GM19023 (cell line): ENCODE measurements around the gene CPT1A.

ENCODE experiments used
- ATAC-seq: cut with Tn5 transposase; IDR thresholded peaks from one replicate; pipeline ENCODE4 v1.9.1; 2021; ENCODE audit warnings: mild to moderate bottlenecking, moderate library complexity; ENCODE audit not compliant: unreplicated experiment

CPT1A gene

GRCh38 chr11:68804786-68805185 lies 36.9 kb downstream of the CPT1A start:
- no peak for ATAC-seq

GRCh38 chr11:68803766-68804165 lies 38.0 kb downstream of the CPT1A start:
- no peak for ATAC-seq

GRCh38 chr11:68798221-68798813 lies 43.4 kb downstream of the CPT1A start:
- no peak for ATAC-seq

GRCh38 chr11:68796801-68797200 lies 44.9 kb downstream of the CPT1A start:
- ATAC-seq: no peak

- no peak for ATAC-seq
Observed at GRCh38 chr11:68792400-68792966, 49.2 kb downstream of the CPT1A start.

- ATAC-seq: no peak
Observed at GRCh38 chr11:68784653-68785052, 57.1 kb downstream of the CPT1A start.

- ATAC-seq: no peak
Observed at GRCh38 chr11:68783216-68783821, 58.4 kb downstream of the CPT1A start.

- no peak for ATAC-seq
Observed at GRCh38 chr11:68782711-68783110, 59.0 kb downstream of the CPT1A start.

GRCh38 chr11:68780829-68781228 lies 60.9 kb downstream of the CPT1A start:
- no peak for ATAC-seq

GRCh38 chr11:68778205-68778604 lies 63.5 kb downstream of the CPT1A start:
- ATAC-seq: no peak

GRCh38 chr11:68776442-68777235 lies 65.1 kb downstream of the CPT1A start:
- no peak for ATAC-seq

GRCh38 chr11:68775951-68776388 lies 65.7 kb downstream of the CPT1A start:
- no peak for ATAC-seq

- no peak for ATAC-seq
Observed at GRCh38 chr11:68774194-68774585, 67.5 kb downstream of the CPT1A start.

- ATAC-seq: no peak
Observed at GRCh38 chr11:68773521-68774193, 68.1 kb downstream of the CPT1A start.

- ATAC-seq: no peak
Observed at GRCh38 chr11:68772936-68773335, 68.8 kb downstream of the CPT1A start.

GRCh38 chr11:68770781-68771180 lies 70.9 kb downstream of the CPT1A start:
- ATAC-seq: no peak

- no peak for ATAC-seq
Observed at GRCh38 chr11:68767672-68768071, 74.0 kb downstream of the CPT1A start.

GRCh38 chr11:68766786-68767185 lies 74.9 kb downstream of the CPT1A start:
- no peak for ATAC-seq

GRCh38 chr11:68764746-68765145 lies 77.0 kb downstream of the CPT1A start:
- no peak for ATAC-seq

- no peak for ATAC-seq
Observed at GRCh38 chr11:68763926-68764657, 77.6 kb downstream of the CPT1A start.
